BE2C (cell line): ENCODE data around the gene SPOCK2.

Experiments
- DNase-seq: peaks from one replicate; pipeline ENCODE4 v3.0.0-alpha.2; 2020
- H3K27me3 ChIP-seq: fragments of 250-450 bp; sonication (Bioruptor Pico); 2 replicates; pipeline ENCODE4 v1.5.1; 2020; ENCODE audit warnings: mild to moderate bottlenecking
- H3K36me3 ChIP-seq: fragments of 250-450 bp; sonication (Bioruptor Pico); 2 replicates; pipeline ENCODE4 v1.5.1; 2020; ENCODE audit warnings: mild to moderate bottlenecking
- H3K4me1 ChIP-seq: fragments of 250-450 bp; sonication (Bioruptor Pico); 2 replicates; pipeline ENCODE4 v1.5.1; 2020
- H3K4me3 ChIP-seq: 2 replicates; pipeline ENCODE4 v1.5.1; 2011; ENCODE audit warnings: low read depth, low read length
- H3K9me3 ChIP-seq: fragments of 250-450 bp; sonication (Bioruptor Pico); 2 replicates; pipeline ENCODE4 v1.5.1; 2020
- TF ChIP-seq, protein P1 (sequence below): IDR thresholded peaks from 2 replicates; pipeline ENCODE4 v1.5.1; 2012; ENCODE audit warnings: mild to moderate bottlenecking, low read depth, low read length

Gene SPOCK2

DNA sequence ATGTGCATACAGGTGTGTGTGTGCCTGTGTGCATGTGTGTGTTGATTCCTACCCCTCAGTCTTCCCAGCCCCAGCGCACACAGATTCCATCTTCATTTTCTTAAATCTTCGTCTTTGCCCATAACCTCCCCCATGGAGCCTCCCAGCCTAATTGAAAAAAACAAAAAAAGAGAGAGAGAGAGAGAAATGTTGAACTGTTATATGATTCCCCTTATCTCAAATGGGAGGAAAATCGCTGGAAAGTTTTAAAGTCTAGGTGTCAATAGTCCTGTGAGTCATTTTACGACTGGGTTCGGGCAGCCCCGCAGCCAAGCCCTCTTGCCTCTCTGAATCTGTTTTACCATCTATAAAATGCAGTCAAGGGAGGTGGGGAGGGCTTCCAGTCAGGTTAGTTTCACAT lies 60.9 kb downstream of the SPOCK2 start:
- H3K36me3 ChIP-seq, result no peaks in the 10 kb centered on the region
- H3K4me1 ChIP-seq, result no peaks in the 10 kb centered on the region
- no peak overlapping the region for H3K4me3 ChIP-seq
- TF ChIP-seq, protein P1, sequence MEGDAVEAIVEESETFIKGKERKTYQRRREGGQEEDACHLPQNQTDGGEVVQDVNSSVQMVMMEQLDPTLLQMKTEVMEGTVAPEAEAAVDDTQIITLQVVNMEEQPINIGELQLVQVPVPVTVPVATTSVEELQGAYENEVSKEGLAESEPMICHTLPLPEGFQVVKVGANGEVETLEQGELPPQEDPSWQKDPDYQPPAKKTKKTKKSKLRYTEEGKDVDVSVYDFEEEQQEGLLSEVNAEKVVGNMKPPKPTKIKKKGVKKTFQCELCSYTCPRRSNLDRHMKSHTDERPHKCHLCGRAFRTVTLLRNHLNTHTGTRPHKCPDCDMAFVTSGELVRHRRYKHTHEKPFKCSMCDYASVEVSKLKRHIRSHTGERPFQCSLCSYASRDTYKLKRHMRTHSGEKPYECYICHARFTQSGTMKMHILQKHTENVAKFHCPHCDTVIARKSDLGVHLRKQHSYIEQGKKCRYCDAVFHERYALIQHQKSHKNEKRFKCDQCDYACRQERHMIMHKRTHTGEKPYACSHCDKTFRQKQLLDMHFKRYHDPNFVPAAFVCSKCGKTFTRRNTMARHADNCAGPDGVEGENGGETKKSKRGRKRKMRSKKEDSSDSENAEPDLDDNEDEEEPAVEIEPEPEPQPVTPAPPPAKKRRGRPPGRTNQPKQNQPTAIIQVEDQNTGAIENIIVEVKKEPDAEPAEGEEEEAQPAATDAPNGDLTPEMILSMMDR, result no peak
- no peaks in the 10 kb centered on the region for H3K9me3 ChIP-seq
- H3K27me3 ChIP-seq, result no peaks in the 10 kb centered on the region
- DNase-seq, result no peak

DNA sequence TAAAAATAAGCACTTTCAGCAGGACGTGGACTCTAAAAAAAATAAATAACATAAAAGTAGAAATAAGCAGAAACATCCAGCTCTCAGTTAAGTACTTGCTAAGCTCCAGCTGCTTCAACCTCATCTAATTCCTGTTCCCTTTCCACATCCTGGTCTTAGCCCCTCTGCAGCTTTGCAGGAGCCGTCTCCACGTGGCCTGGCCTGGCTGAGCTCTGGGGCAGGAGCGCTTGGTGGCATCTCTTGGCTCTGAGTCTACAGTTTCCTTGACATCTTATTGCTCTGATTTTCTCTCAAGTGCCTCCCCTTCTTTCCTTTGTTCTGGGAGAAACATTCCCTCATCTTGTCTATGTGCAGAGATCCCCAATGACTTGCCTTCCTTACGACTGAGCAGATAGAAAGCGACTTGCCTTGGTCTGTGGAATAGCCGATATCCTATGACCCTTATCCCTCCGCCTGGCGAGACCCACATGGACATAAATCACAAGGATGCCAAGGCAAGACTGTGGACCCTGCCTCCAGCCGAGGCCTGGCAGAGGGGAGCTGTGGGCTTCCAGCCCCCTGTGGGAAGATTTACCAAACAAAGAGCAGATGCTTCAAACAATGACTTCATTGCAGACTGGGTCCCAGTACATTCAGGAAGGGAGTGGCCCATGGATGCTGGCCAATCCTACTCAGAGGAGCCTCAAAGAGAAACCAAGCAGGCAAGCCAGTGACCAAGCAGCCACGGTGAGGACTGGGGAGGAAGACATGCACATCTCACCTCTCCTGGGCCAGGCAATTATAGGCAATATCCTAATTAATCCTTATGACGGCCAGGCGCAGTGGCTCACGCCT lies 61.9 kb downstream of the SPOCK2 start:
- Histone ChIP-seq H3K4me1 (no peaks in the 10 kb centered on the region), H3K27me3 (no peaks in the 10 kb centered on the region), H3K4me3 (no peak overlapping the region), H3K36me3 (no peaks in the 10 kb centered on the region), H3K9me3 (no peaks in the 10 kb centered on the region)
- TF ChIP-seq, protein P1, result no peak
- DNase-seq, result no peak

DNA sequence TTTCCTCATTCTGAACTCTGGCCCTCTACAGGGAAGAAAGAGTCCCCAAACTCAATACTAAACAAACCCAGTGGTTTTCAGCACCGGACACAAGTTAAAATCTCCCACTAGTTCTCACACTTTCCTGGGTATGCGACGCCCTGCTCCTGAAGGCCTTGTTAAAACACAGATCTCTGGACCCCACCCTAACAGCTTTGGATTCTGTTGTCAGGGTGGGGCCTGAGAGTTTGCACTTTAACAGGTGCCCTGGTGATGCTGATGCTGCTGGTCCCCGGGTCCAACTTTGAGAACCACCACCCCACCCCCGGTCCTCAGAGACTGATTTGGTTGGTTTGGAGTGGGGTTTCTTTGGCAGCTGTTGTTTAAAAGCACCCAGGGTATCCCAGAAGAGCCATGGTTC lies 62.5 kb downstream of the SPOCK2 start:
- Histone ChIP-seq H3K27me3 (no peaks in the 10 kb centered on the region), H3K9me3 (no peaks in the 10 kb centered on the region), H3K4me3 (no peak overlapping the region), H3K36me3 (no peaks in the 10 kb centered on the region), H3K4me1 (no peaks in the 10 kb centered on the region)
- DNase-seq, result no peak
- TF ChIP-seq, protein P1, result no peak

- no peaks in the 10 kb centered on the region for H3K36me3 ChIP-seq
- H3K4me3 ChIP-seq, result no peak overlapping the region
- no peak for DNase-seq
- no peaks in the 10 kb centered on the region for H3K27me3 ChIP-seq
- no peaks in the 10 kb centered on the region for H3K9me3 ChIP-seq
- H3K4me1 ChIP-seq, result no peaks in the 10 kb centered on the region
- TF ChIP-seq, protein P1, result no peak
Measured at GRCh38 chr10:72025400-72025799, 63.0 kb downstream of the SPOCK2 start.

DNA sequence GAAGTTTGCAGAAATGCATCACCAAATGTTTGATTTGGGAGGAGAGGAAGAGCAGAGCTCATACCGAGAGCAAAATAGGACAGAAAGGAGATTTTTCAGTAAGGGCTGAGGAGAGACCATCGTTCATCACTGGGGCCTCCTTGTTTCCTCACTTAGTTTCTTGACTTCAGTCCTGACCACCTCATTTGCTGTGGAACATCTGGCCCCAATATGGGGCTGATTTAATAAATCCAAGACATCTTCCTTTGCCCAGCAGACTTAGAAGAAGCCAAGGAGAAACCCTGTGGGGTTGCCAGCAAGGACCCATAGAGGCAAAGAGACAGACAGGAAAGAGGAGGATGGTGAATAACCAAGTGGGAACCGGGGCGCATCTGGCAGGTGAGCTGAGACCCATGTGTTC lies 63.8 kb downstream of the SPOCK2 start:
- Histone ChIP-seq H3K27me3 (no peaks in the 10 kb centered on the region), H3K4me3 (no peak overlapping the region), H3K36me3 (no peaks in the 10 kb centered on the region), H3K9me3 (no peaks in the 10 kb centered on the region), H3K4me1 (no peaks in the 10 kb centered on the region)
- DNase-seq, result no peak
- TF ChIP-seq, protein P1, result no peak

GRCh38 chr10:72022228-72022627 lies 66.1 kb downstream of the SPOCK2 start:
- Histone ChIP-seq H3K36me3 (no peaks in the 10 kb centered on the region), H3K9me3 (no peaks in the 10 kb centered on the region), H3K4me1 (no peaks in the 10 kb centered on the region), H3K27me3 (no peaks in the 10 kb centered on the region), H3K4me3 (no peak overlapping the region)
- no peak for DNase-seq
- TF ChIP-seq, protein P1, result no peak
